Prostate gland (tissue), 2 donors: ENCODE measurements around the gene COA6.

Experiments
- POLR2A ChIP-seq: fragments of 450-650 bp; IDR thresholded peaks from one replicate; pipeline ENCODE4 v1.6.1; 2016; ENCODE audit warnings: antibody characterized with exemption, mild to moderate bottlenecking
- POLR2AphosphoS5 ChIP-seq: sonication (generic); formaldehyde crosslinking; IDR thresholded peaks from one replicate; pipeline ENCODE4 v1.6.1; 2017; ENCODE audit warnings: antibody characterized with exemption
- TF ChIP-seq, protein P1 (sequence below), 4 experiments: fragments of 200-600 bp in 2 of 4; fragments of 450-650 bp in 2 of 4; sonication (generic) in 2 of 4; IDR thresholded peaks; 1 replicate in 3 of 4; 2 replicates in 1 of 4; pipeline ENCODE4 v1.5.1; 2016 to 2019; ENCODE audit warnings: antibody characterized with exemption in 4 of 4, mild to moderate bottlenecking in 2 of 4, moderate library complexity in 2 of 4

GRCh38 chr1:234381699-234382555 is 8.7 kb downstream of the COA6 start:
- TF ChIP-seq, protein P1, sequence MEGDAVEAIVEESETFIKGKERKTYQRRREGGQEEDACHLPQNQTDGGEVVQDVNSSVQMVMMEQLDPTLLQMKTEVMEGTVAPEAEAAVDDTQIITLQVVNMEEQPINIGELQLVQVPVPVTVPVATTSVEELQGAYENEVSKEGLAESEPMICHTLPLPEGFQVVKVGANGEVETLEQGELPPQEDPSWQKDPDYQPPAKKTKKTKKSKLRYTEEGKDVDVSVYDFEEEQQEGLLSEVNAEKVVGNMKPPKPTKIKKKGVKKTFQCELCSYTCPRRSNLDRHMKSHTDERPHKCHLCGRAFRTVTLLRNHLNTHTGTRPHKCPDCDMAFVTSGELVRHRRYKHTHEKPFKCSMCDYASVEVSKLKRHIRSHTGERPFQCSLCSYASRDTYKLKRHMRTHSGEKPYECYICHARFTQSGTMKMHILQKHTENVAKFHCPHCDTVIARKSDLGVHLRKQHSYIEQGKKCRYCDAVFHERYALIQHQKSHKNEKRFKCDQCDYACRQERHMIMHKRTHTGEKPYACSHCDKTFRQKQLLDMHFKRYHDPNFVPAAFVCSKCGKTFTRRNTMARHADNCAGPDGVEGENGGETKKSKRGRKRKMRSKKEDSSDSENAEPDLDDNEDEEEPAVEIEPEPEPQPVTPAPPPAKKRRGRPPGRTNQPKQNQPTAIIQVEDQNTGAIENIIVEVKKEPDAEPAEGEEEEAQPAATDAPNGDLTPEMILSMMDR (IDR thresholded peaks at IDR 0.05) = no peak
- TF ChIP-seq POLR2A = no peak
- no peak for TF ChIP-seq POLR2AphosphoS5
